ENCODE measurements around the gene EXT2. TPM values are rescaled to one million over a fixed set of nuclear protein-coding genes. Genes with fewer than 3 reads are reported as not detected.

The EXT2 gene
- total and polyA plus RNA-seq, 2 experiments from 2014 or later, result 71.5 to 107 TPM

DNA sequence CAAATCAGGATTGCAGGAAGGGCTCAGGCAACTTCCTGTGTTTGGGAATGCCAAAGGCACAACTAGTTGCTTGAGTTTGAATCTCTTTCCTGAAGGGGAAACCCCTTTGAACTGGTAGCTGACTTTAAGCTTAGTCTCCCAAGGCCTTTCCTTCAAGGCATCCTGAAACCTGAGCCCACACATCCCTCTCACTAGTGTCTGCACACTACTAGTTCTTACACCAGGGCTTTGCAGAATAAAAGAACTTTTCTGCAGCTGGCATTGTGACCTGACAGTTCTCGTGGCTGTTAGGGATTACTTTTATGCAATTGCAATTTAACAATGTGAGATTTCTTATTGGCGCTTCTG is 95.4 kb downstream of the EXT2 start:
- no peaks in the 10 kb centered on the region for H3K9me2 ChIP-seq (replicated peaks; ENCODE audit: insufficient read depth)
- H3K9me3 ChIP-seq (ENCODE audit: low read depth), result peaks cover 14% of the 10 kb centered on the region
- H3K36me3 ChIP-seq (replicated peaks; ENCODE audit: insufficient read depth, low read depth), result no peaks in the 10 kb centered on the region
- no peak overlapping the region for H3K27ac ChIP-seq
- no peaks in the 10 kb centered on the region for H3K27me3 ChIP-seq
- TF ChIP-seq EZH2 (IDR thresholded peaks at IDR 0.05; ENCODE audit: borderline replicate concordance), result no peak
- TF ChIP-seq EZH2phosphoT487 (IDR thresholded peaks at IDR 0.05; ENCODE audit: low read depth, severe bottlenecking, unreplicated experiment), result no peak
- TF ChIP-seq, protein P1, sequence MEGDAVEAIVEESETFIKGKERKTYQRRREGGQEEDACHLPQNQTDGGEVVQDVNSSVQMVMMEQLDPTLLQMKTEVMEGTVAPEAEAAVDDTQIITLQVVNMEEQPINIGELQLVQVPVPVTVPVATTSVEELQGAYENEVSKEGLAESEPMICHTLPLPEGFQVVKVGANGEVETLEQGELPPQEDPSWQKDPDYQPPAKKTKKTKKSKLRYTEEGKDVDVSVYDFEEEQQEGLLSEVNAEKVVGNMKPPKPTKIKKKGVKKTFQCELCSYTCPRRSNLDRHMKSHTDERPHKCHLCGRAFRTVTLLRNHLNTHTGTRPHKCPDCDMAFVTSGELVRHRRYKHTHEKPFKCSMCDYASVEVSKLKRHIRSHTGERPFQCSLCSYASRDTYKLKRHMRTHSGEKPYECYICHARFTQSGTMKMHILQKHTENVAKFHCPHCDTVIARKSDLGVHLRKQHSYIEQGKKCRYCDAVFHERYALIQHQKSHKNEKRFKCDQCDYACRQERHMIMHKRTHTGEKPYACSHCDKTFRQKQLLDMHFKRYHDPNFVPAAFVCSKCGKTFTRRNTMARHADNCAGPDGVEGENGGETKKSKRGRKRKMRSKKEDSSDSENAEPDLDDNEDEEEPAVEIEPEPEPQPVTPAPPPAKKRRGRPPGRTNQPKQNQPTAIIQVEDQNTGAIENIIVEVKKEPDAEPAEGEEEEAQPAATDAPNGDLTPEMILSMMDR (IDR thresholded peaks at IDR 0.05; ENCODE audit: poor library complexity), result no peak
- no peaks in the 10 kb centered on the region for H4K20me1 ChIP-seq (ENCODE audit: insufficient read depth, poor library complexity, severe bottlenecking)
- H3K4me2 ChIP-seq, result no peak overlapping the region
- H3K4me3 ChIP-seq, result no peak overlapping the region
- H3K79me2 ChIP-seq, result no peaks in the 10 kb centered on the region
- DNase-seq (ENCODE audit: low spot score), result no peak
- H2AFZ ChIP-seq, result no peak overlapping the region
- 82% methylated on average over 2 of the region's 2 CpGs for WGBS (ENCODE audit: low lambda C conversion rate, missing lambda C conversion rate)
- H3K4me1 ChIP-seq (ENCODE audit: insufficient read depth), result no peaks in the 10 kb centered on the region

DNA sequence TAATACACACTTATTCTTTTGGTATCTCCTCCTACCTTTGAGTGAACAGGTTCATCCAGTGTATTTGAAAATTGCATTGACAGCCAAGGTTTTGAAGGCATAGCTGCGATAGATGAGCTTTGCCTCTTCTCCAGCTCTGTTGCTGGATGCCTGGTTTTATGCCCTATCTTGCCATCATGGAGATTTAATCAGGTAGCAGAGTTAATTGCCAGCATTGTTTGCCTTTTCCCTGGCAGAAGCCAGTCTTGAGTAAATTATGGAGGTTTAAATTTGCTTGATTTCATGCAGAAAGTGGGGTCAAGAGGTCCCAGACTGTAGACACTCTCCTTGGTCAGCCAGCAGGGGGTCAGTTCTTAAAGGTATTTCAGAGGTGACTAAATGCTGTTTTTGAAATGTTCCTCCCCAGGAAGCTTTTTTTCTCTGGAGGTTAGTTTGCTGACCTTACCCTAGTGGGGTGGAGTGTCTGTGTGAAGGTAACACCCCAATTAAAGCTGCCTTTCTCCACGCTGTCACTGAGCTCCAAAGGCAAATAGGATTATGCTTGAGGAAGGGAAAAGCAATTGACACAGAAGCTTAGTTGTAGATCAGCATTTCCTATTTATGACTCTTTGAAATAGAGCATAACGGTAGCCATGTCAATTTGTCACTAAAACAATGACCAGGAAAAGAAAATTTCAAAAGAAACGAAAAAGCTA is 96.0 kb downstream of the EXT2 start:
- Histone ChIP-seq H3K27ac (no peak overlapping the region), H2AFZ (no peak overlapping the region), H3K9me2 (replicated peaks; ENCODE audit: insufficient read depth) (no peaks in the 10 kb centered on the region), H3K79me2 (no peaks in the 10 kb centered on the region), H3K4me1 (ENCODE audit: insufficient read depth) (no peaks in the 10 kb centered on the region), H4K20me1 (ENCODE audit: insufficient read depth, poor library complexity, severe bottlenecking) (no peaks in the 10 kb centered on the region), H3K9me3 (ENCODE audit: low read depth) (peaks cover 14% of the 10 kb centered on the region), H3K4me2 (no peak overlapping the region), H3K4me3 (no peak overlapping the region), H3K27me3 (no peaks in the 10 kb centered on the region), H3K36me3 (replicated peaks; ENCODE audit: insufficient read depth, low read depth) (no peaks in the 10 kb centered on the region)
- WGBS (ENCODE audit: low lambda C conversion rate, missing lambda C conversion rate), result 71% methylated on average over 4 of the region's 4 CpGs
- no peak for DNase-seq (ENCODE audit: low spot score)
- TF ChIP-seq, protein P1 (IDR thresholded peaks at IDR 0.05; ENCODE audit: poor library complexity), result no peak
- no peak for TF ChIP-seq EZH2phosphoT487 (IDR thresholded peaks at IDR 0.05; ENCODE audit: low read depth, severe bottlenecking, unreplicated experiment)
- TF ChIP-seq EZH2 (IDR thresholded peaks at IDR 0.05; ENCODE audit: borderline replicate concordance), result no peak

DNA sequence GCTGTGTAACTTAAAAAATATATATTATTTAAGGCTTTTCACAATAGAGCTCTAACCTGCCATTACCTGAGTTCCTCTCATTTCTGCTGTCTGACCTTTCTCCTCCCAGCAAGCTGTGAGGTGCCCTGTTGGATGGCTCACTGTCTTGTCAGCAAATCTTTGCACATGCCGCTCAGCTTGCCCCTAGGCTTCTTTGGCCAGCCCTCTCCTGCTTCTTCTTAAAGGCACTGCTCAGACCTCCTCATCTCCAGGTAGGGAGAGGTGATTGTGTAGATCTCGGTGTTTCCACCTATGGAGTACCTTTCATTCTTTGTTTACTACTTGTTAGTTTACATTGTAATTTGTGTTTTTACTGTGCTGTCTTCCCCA is 96.5 kb downstream of the EXT2 start:
- DNase-seq (ENCODE audit: low spot score), result no peak
- Histone ChIP-seq H3K4me1 (ENCODE audit: insufficient read depth) (no peaks in the 10 kb centered on the region), H3K36me3 (replicated peaks; ENCODE audit: insufficient read depth, low read depth) (no peaks in the 10 kb centered on the region), H3K9me3 (ENCODE audit: low read depth) (peaks cover 14% of the 10 kb centered on the region), H3K4me3 (no peak overlapping the region), H3K27ac (no peak overlapping the region), H3K27me3 (no peaks in the 10 kb centered on the region), H4K20me1 (ENCODE audit: insufficient read depth, poor library complexity, severe bottlenecking) (no peaks in the 10 kb centered on the region), H3K9me2 (replicated peaks; ENCODE audit: insufficient read depth) (no peaks in the 10 kb centered on the region), H2AFZ (no peak overlapping the region), H3K4me2 (no peak overlapping the region), H3K79me2 (no peaks in the 10 kb centered on the region)
- WGBS (ENCODE audit: low lambda C conversion rate, missing lambda C conversion rate), result 61% methylated on average over 2 of the region's 2 CpGs
- TF ChIP-seq EZH2phosphoT487 (IDR thresholded peaks at IDR 0.05; ENCODE audit: low read depth, severe bottlenecking, unreplicated experiment) (no peak), EZH2 (IDR thresholded peaks at IDR 0.05; ENCODE audit: borderline replicate concordance) (no peak)
- TF ChIP-seq, protein P1 (IDR thresholded peaks at IDR 0.05; ENCODE audit: poor library complexity), result no peak

Measured in hepatocyte (in vitro differentiated cells).